NCI-H2081 treated with DMSO at 0.1 percent for 48 hours (cell line): Measurements from ENCODE around the gene IRF2BP2.
A peak's percentile ranks its signal among the peaks of the same experiment; 100 is the strongest.

ENCODE experiments used
- DNase-seq: peaks from one replicate; lab custom pipeline; 2025; lab: John Stamatoyannopoulos, UW

IRF2BP2 gene

DNA sequence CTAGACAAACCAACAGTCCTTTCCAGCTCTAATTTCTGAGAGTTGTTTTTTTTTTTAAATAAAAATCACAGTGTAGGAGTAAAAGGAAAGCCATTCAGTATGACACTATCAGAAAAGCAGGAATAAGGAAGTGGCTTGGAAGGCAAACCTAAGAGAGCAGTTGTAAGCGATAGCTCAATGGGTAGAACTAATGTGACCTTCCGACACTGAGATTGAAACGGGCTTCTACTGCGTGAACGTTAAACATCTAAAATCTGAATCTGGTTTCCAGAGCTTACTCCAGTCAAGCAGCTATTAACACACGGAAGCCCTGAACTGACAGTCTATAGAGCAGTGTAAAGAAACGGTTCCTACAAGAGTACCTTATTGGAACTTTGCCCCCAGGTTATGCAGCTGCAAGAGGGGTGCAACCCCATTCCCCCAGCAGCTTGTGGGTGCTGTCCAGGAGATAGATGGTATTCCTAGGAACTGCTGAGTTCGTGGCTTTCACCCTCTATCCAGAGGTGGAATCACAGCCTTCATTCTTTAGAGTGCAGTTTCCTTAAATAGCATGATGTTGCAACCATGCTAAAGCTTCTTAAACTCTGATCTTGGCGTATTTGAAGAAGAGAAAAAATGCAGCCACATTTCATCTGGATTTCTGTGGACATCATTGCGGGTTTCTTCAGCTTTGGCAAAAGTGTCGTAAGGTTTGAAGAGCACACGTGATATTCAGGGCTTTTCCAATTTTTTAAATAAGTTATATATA, 3.3 kb upstream of the IRF2BP2 start:
- DNase-seq, result peak; percentile 48

DNA sequence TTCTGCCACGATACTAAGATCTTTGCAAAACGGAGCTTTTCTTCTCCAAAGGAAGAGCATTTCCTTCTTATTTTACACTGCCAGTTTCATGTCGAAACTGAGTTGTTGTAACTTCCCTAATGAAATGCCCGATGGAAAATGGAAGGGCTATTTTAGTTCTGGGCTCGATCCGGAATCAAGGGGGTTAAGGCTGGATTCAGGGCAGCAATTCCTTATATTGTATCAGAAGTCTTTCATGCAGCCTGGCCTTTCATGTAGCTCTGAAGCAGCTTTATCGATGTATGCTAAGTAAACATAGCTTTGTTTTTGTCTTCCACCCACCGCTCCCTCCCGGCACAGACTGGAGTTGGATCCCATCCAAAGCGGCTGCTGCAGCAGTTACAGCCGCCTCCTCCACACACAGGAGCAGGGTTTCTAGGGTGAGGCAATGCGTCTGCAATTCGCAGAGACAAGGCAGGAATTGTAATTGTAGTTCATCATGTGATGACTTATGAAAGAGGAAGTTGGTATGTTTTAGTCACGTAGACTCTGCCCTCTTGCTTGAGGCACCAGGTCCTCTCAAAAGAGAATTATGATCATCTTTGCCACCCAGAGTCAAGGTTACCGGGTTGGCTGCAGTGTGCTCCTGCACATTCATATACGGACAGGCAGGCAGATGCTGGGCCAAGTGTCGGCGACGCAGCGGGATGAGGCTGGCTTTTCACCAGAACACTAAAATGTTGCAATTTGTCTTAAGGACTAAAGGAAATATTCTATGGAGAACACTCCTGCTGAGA, 2.6 kb upstream of the IRF2BP2 start:
- peak; percentile 98 for DNase-seq

DNA sequence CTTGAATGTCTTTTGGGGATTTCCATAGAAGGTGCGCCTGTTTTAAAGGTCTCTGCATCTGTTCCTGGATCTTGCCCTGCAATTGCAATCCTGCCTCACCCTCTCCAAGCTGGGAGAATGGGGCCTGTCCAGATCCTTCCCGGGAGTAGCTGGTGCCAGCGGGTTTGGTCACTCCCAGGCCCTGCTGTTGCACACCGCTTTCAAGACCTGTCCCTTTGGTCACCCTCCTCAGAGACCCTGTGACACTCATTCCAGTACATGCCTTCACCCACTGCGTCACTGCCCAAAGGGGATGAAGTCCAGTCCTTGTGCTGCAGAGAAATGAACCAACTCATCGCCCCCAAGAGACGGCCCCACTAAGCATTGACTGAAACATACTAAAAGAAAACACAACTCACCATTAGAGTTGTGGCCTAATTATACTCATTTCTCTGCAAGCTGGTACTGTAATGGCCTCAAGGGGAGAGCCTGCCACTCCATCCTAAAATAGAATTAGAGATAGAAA, 1.9 kb upstream of the IRF2BP2 start:
- DNase-seq, result no peak

DNA sequence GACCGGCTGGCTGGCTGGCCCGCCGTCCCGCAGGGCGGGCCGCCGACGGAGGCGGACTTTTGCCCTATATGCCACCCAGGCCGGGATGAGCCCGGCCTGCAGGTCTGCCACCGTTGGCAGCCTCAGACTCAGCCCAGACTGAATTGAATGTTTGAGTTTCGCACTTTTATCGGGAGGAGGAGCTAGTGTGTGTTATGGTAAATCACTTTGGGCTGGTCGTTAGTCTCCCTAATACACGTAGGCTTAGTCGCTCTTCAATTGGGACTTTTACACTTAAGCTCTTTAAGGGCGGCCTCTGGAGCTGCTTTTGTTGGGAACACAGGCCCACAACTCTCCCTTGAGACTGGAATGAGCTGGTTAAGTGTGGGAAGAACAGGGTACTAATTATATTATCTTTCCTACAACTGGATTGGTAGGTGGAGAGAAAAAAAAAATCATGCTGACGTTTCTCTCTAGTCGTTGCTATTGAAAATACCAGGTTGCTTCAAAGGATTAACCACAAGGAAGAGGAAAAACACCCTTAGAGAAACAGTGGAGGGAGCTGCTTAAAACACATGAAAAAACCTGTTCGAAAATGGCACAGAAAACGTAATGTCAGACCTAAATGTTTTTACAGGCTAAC, 1.4 kb upstream of the IRF2BP2 start:
- peak; percentile 63 for DNase-seq

DNA sequence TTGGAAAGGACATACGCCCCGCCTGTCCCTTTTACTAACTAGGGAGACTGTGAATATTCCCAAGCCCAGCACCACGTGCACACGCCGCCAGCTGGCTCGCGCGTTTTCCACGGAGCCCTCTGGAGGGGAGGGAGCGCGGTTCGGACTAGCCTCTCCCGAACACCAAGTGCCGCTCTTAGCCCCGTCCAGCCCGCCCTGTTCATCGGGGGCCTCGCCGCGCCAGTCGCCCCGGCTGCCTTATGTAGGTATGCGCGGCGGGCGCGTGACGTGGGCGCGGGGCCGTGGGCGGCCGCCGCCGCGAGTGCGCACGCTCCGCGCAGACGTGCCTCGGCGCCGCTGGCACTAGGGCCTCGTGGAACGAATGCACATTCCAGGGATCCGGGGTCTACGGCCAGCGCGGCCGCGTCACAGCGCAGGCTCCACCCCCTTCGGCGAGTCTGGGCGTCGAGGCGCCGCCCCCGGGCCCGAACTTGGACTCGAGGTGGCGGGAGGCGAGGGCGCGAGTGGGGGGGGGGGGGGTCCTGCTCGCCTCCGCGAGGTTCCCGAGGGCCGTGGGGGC, 767 bp upstream of the IRF2BP2 start:
- peak; percentile 66 for DNase-seq

DNA sequence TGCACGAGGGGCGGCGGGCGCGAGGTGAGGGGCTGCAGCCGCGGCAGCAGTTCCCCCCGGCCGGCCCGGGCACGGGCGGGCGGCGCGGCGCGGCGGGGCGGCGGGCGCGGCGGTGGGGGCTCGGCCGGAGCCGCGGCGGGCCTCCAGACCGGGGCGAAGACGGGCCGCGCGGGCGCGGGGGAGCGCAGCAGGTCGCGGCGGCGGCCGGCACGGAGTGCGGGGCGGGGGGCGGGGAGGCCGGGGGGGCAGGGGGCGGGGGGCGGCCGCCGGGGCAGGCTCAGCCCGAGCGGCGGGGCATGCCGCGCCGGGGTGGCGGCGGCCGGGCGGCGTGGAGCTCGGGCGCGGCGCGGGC, 311 bp downstream of the IRF2BP2 start:
- no peak for DNase-seq

DNA sequence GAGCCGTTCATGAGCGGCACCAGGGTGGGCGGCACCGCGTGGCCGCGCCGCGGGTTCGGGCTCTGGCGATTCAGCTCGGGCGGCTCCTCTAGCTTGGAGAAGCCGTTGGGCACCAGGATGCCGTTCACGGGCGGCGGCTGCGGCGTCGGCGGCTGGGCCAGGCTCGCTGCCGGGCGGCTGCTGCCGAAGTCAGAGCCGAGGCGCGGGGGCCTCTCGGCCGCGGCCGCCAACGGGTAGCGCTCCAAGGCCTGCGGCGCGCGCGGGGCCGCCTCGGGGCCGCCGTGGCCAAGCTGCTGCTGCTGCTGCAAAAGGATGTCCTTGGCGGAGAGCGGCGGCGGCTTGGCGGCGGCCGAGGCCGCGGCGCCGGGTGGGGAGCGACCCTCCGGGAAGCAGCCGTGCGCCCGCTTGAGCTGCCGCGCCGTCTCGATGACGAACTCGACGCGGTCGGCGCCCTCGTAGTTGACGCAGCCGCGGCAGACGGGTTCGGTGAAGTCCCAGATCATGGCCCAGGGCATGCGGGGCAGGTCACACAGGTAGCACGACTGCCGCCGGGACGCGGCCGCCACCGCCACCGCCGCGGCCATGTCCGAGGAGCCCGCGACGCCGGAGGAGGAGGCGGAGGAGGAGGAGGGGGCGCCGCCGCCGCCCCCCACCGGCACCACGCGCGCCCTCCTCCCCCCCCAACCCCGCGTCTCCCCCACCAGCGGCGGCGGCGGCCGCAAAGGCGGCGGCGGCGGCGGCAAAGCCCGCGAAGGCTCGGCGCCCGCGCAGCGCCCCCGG, 877 bp downstream of the IRF2BP2 start:
- DNase-seq, result no peak

DNA sequence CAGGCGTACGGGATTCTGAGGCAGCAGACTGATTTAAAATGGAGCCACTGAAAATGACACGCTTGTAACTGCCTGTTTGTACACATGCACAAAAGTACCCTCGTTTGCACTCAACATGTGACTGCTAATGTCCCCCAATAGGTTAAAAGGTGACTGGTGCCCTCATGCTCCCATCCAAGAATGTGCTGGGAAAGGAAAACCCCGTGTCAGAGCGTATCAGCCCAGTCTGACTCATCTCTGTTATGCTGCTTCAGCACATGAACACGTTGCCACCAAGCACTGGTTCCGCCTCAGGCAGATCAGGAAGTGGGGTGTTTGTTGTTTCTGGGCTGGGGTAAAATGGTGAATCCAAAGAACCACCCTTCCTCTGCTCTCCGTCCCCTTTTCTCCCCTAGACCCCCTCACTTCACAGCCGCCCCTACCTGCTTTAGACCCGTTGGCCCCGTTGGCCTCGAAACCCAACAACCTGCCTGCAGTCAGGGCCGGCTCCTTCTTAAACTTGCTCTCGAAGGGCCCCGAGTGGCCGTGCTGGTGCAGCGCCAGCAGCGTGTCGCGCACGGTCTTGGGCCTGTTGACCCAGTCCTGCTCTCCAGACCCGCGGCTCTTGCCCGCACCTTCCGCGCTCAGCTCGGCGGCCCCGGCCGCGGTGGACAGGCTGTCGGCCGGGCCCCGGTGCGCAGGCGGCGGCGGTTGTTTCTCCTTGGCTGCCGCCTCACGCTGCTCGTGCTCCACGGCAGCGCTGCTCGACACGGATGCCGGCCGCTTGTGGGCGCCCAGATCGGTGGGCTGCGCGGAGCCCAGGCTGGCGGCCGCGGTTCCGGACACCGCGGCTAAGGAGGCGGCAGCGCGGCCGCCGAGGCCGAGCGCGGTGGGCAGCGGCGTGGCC, 1.7 kb downstream of the IRF2BP2 start:
- no peak for DNase-seq

DNA sequence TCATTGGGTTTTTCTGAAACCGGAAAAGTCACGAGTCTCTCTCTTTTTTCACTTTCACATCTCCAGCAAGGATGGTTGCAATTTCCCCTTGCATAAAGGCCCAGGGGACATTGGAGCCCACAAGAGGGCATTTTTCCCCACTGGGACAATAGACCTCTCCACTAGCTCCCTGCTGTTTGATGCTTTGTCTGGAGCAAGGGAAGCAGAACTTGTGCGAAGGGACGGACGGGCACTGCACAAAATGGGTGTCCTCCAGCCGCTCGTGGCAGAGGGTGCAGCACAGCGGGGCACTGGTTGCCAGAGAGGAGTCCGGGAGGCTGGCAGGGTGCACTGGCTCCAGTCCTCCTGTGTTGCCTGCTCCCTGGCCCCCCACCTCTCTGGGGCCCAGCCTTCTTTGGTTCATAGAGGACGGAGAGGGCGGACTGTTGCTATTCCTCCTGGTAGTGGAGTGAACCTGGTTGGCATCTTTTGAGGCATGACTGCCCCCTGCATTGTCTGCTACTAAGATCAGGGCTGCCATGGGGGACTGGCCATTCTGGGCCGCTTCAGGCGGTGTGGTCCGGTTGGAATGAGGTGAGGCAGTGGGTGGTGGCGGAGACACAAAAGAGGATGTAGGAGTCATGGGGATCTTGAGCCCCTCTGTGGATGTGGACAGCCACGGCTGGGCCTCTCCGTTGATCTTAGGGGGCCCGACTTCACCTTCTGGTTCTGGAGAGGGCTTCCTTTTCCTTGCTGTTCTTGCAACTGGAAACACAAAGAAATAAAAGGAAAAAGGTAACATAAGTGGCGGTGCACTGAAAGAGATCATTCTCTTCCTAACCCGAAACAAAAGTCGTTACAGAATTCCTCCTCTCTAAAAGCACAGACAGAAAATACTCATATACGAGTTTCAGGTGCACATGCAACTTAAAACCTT, 2.6 kb downstream of the IRF2BP2 start:
- peak; percentile 48 for DNase-seq

DNA sequence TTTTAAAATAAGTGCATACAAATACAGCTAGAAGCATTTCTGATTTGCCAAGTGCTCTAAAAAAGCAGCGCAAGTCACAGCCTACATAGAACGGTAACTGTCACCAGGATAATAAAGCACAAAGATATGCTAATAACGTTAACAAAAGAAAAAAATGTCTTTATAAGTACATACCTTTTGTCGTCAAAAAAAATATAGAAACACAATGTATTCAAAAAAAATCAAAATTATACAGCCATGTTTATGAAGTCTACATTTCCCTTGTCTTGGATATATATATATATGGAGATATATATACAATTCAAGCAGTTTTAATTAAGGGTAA, 3.2 kb downstream of the IRF2BP2 start:
- DNase-seq, result no peak

DNA sequence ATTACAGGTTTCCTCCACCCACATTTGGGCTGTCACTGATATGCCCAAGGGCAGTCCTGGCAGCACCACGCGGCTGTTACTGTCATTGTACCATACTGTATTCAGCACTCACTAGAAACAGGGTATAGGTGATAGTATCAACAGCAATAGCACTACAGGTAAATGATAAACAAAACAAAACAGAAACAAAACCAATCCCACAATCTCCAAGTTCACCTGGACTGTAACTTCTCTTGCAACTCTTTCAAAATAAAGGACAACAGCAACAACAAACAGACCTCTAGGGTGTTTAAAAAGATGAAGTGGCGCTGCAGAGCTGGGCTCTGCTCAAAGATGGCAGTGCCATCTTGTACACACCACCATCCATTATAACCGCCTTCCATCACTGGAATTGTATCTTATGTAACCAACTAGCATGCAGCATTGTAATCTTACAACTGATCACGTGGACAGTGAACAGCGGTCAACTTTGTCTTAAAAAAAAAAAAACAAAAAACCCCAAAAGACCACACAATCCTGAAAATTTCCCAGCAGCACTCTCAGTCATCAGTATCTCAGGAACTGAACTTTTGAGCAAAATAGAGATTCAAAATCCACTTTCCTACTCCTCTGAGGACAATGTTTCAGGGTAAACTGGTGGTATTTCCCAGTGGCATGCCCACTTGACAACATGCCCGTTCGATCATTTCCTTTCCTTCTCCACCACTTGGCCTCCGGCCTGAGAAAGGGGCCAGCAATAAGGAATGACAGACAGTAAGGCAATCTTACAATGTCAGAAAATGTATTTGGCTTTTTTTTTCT, 3.8 kb downstream of the IRF2BP2 start:
- no peak for DNase-seq

DNA sequence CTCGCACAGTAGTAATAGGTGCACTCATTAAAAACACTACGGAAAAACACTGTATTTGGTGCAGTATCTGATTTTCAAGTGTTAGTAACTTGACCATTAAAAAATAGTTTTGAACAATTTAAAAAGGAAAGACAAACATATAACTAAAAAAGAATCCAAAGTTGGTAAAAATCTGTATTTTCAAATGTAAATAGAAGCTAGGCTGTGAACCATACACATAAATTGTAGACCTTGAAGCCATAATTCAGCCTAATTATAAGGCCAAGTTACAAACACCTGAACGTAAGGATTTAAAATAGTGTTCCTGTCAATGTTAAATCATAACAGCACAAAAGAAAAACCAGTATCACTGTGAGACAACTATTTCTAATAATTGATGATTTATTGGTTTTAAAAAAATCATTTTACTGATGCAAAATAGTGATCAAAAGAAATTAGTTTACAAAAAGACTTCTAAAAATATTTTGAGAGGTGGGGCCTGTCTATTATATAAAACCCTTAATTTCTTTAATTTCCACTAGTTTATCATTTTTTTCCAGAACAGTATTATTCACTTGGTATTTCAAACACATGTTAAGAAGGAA, 4.5 kb downstream of the IRF2BP2 start:
- DNase-seq, result no peak

DNA sequence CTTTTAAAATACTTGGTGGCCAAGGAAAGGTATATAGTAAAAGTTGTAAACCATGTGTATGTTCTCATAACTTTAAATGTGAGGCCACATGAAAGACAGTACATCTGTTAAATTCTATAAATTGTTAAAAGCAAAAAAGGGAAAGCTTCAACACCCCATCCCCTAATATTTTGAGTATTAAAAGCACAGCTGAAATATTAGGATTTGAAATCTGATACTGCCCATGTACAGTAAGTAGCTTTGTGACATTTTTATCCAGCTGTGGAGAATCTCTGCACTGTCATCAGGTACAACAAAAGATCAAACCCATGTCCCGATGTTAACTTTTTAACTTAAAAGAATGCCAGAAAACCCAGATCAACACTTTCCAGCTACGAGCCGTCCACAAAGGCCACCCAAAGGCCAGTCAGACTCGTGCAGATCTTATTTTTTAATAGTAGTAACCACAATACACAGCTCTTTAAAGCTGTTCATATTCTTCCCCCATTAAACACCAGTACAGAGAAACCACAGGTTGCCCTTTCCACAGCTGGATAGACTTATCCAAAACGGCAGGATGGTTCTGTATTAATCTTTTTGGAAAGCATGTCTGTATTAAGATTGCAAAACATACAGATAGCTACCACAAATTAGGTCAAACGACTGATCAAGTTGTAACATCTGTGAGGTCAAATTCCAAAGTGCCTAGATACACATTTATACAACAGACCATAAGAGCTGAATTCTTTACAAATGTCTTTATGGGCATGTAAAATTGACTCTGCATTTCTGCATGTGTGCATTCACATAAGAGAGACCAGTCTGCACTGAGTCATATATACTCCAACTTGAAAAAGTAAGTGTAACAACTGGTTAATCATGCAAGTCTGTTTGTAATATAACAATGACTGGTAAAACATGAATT, 5.2 kb downstream of the IRF2BP2 start:
- DNase-seq, result no peak

DNA sequence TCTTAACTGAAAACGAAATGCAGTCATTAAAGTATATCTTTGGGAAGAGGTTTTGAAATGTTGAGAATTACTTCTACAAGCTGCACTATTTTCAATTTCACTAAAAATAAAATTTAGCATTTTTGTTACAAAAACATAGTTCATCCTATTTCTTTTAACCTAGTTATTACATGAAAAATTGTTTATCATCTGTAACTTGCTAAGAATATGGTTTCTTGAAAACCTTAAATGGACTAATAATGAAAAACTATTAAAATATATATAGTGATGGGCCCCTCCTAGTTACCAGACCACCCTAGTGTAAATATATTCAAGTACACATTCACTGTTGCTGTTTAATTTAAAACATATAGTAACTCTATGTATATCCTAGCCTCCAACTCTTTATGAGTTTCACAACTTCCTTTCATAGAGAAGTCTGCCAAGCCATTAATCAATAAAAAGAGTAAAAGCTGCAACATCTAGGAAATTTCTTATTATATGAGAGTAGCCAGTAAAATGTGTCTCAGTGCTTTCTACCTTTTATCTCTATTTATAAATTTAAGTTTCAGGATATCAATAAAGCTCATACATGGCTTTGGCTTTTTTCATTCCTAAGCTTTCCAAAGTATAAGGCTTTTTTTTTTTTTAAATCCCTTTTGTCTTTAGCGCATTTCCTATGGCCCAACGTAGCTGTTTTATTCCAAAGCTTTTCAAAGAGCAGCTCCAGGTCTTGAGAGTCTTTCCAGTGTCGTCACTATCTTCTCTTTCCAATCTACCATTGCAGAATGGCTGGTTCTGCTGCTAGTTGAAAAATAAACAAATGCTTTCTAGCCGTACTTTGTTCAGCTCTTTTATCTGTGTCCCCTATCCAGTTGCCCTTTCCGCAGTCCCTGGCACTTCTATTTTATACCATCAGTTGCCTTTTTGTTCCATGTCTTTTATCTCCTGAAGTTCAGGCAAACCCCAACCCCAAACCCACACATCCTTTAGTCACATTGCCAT, 6.5 kb downstream of the IRF2BP2 start:
- DNase-seq, result no peak

DNA sequence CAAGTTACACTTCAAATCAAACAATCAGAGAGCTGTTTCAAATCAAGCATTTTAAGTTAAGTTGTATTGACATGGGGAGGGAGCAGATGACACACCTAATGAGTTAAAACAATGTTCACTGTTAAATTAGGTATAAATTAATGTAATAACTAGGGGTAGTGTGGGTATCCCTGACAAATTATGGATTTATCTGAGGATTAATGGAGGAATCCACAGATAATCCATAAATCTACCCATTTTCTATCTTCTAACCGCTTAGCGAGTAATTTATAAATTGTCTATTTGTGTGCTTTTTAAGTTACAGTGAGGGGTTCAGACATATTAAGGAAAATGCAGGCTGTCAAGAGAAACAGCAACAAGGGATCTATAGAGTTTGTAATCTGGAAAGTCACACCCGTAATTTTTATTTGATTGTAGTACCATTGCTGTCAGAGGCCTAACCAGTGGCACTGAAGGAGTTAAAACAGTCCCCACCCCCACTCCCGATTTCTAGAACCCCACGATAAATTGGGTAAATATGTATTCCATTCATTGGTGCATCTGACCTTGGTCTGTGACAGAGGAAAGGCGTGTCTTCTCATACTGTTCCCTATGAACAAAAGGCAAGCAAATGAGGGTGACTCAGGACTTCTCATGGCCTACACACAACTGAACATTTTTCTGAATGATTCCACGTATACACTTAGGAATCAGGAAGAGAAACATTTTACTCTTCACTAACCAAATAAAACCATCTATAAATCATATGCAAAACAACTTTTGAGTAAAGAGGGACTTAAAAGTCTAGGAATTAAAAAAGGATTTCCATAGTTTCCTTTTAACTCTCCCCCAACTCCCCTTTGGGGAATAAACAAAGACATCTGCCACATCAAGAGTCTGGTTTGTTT, 7.4 kb downstream of the IRF2BP2 start:
- DNase-seq, result peak; percentile 56
